H1 (cell line): ENCODE results near the gene GRID1. TPM values are rescaled to one million over a fixed set of nuclear protein-coding genes. Genes with fewer than 3 reads are reported as not detected.

Source experiments
- CTCF ChIA-PET: fragments of 300-600 bp; sonication (Branson Sonifier 250); formaldehyde crosslinking; loops from one replicate; lab custom pipeline; 2021; ENCODE audit not compliant: partially characterized antibody; lab: Charles Lee
- POLR2A ChIA-PET: fragments of 300-600 bp; sonication (Branson Sonifier 250); formaldehyde crosslinking; loops from one replicate; lab custom pipeline; 2021; ENCODE audit warnings: inconsistent platforms; ENCODE audit not compliant: partially characterized antibody; lab: Charles Lee
- DNase-seq, 2 experiments: peaks; one replicate each; pipeline versions ENCODE4 v3.0.0 to v3.0.0-alpha.2; 2010 to 2022; ENCODE audit warnings: low spot score in 2 of 2, low read depth in 1 of 2, mixed read lengths in 1 of 2
- FAIRE-seq: peaks from 2 replicates; lab custom pipeline; 2011; peaks lifted over from hg19 to GRCh38; lab: Jason Lieb, UNC
- H2AFZ ChIP-seq: 2 replicates; pipeline ENCODE4 v1.8.1; 2012; ENCODE audit warnings: low read length, inconsistent platforms
- H2AK5ac ChIP-seq: 2 replicates; pipeline ENCODE4 v1.6.1; 2013; ENCODE audit warnings: low read depth, low read length
- H2BK120ac ChIP-seq: replicated peaks from 2 replicates; pipeline ENCODE3; 2013; ENCODE audit warnings: low read depth, low read length, inconsistent platforms
- H2BK12ac ChIP-seq: 2 replicates; pipeline ENCODE4 v1.6.1; 2013; ENCODE audit warnings: low read depth, low read length
- H2BK15ac ChIP-seq: 2 replicates; pipeline ENCODE4 v1.6.1; 2013; ENCODE audit warnings: low read length
- H2BK20ac ChIP-seq: 2 replicates; pipeline ENCODE4 v1.6.1; 2013; ENCODE audit warnings: low read length
- H2BK5ac ChIP-seq: 2 replicates; pipeline ENCODE4 v1.6.1; 2013; ENCODE audit warnings: low read depth, low read length
- H3K14ac ChIP-seq: 2 replicates; pipeline ENCODE4 v1.6.1; 2013; ENCODE audit warnings: inconsistent platforms; ENCODE audit not compliant: insufficient read length
- H3K18ac ChIP-seq: 2 replicates; pipeline ENCODE4 v1.6.1; 2013; ENCODE audit warnings: low read length; ENCODE audit errors: extremely low read depth
- H3K23ac ChIP-seq: 2 replicates; pipeline ENCODE4 v1.6.1; 2013; ENCODE audit warnings: inconsistent platforms; ENCODE audit not compliant: insufficient read length
- H3K23me2 ChIP-seq: 2 replicates; pipeline ENCODE4 v1.6.1; 2013; ENCODE audit warnings: low read depth, low read length
- H3K27ac ChIP-seq: 2 replicates; pipeline ENCODE4 v1.6.1; 2011; ENCODE audit warnings: low read depth, low read length, inconsistent platforms
- H3K27me3 ChIP-seq, 4 experiments: replicated peaks in 1 of 4; 1 replicate in 1 of 4; 2 replicates in 3 of 4; pipeline versions ENCODE4 v1.6.1 to v1.8.1; 2011 to 2013; ENCODE audit warnings: low read length in 3 of 4, mild to moderate bottlenecking in 3 of 4, inconsistent platforms in 2 of 4, mixed read lengths in 2 of 4, moderate library complexity in 1 of 4; ENCODE audit not compliant: control insufficient read depth in 3 of 4, insufficient read depth in 3 of 4; ENCODE audit errors: extremely low read depth in 1 of 4
- H3K36me3 ChIP-seq, 4 experiments: 2 replicates each; pipeline versions ENCODE4 v1.6.1 to v1.8.1; 2011 to 2013; ENCODE audit warnings: mild to moderate bottlenecking in 4 of 4, low read length in 3 of 4, moderate library complexity in 2 of 4, control low read depth in 1 of 4, inconsistent platforms in 1 of 4; ENCODE audit not compliant: insufficient read depth in 4 of 4, control insufficient read depth in 2 of 4
- H3K4ac ChIP-seq: replicated peaks from 2 replicates; pipeline ENCODE3; 2013; ENCODE audit warnings: low read length, low read depth, mixed read lengths, inconsistent platforms; ENCODE audit not compliant: insufficient read length
- H3K4me1 ChIP-seq, 4 experiments: replicated peaks in 1 of 4; 1 replicate in 1 of 4; 2 replicates in 3 of 4; pipeline versions ENCODE4 v1.6.1 to v1.8.1; 2011 to 2013; ENCODE audit warnings: low read length in 3 of 4, inconsistent platforms in 2 of 4, mixed read lengths in 1 of 4; ENCODE audit not compliant: insufficient read depth in 4 of 4, control insufficient read depth in 3 of 4
- H3K4me2 ChIP-seq, 2 experiments: 2 replicates each; pipeline versions ENCODE4 v1.6.1 to v1.8.1; 2011 to 2013; ENCODE audit warnings: low read depth in 2 of 2, low read length in 2 of 2, control low read depth in 1 of 2, inconsistent platforms in 1 of 2, mild to moderate bottlenecking in 1 of 2; ENCODE audit not compliant: insufficient read depth in 1 of 2
- H3K4me3 ChIP-seq, 4 experiments: fragments of 200-600, 300-600 bp in 1 of 4; sonication (generic), shearing (Covaris generic), sonication (Bioruptor Twin) in 1 of 4; 2 replicates each; pipeline versions ENCODE4 v1.5.1 to v1.8.1; 2011 to 2016; ENCODE audit warnings: low read length in 4 of 4, low read depth in 3 of 4, control low read depth in 2 of 4, inconsistent platforms in 2 of 4, mild to moderate bottlenecking in 2 of 4, mixed read lengths in 1 of 4, moderate library complexity in 1 of 4; ENCODE audit not compliant: insufficient read depth in 2 of 4; ENCODE audit errors: extremely low read depth in 1 of 4
- H3K56ac ChIP-seq: replicated peaks from 2 replicates; pipeline ENCODE3; 2013; ENCODE audit warnings: low read depth, mild to moderate bottlenecking, mixed read lengths, low read length, inconsistent platforms; ENCODE audit not compliant: insufficient read length
- H3K79me1 ChIP-seq: 2 replicates; pipeline ENCODE4 v1.6.1; 2013; ENCODE audit warnings: low read depth, low read length, control low read depth
- H3K79me2 ChIP-seq, 2 experiments: 2 replicates each; pipeline versions ENCODE4 v1.6.1 to v1.8.1; 2012 to 2013; ENCODE audit warnings: low read length in 2 of 2, mild to moderate bottlenecking in 2 of 2, inconsistent platforms in 1 of 2; ENCODE audit not compliant: insufficient read depth in 2 of 2, control insufficient read depth in 1 of 2
- H3K9ac ChIP-seq, 4 experiments: replicated peaks in 1 of 4; 1 replicate in 1 of 4; 2 replicates in 3 of 4; pipeline versions ENCODE4 v1.6.1 to v1.8.1; 2011 to 2013; ENCODE audit warnings: low read depth in 3 of 4, low read length in 3 of 4, control low read depth in 2 of 4, mild to moderate bottlenecking in 2 of 4, moderate library complexity in 2 of 4, inconsistent platforms in 1 of 4; ENCODE audit errors: extremely low read depth in 1 of 4
- H3K9me3 ChIP-seq, 2 experiments: 2 replicates each; pipeline versions ENCODE4 v1.6.1 to v1.8.1; 2012 to 2013; ENCODE audit warnings: mild to moderate bottlenecking in 2 of 2, moderate library complexity in 2 of 2, control low read depth in 1 of 2, inconsistent platforms in 1 of 2, low read depth in 1 of 2, low read length in 1 of 2, mixed read lengths in 1 of 2; ENCODE audit not compliant: insufficient read depth in 2 of 2
- H4K20me1 ChIP-seq, 2 experiments: replicated peaks in 1 of 2; 2 replicates each; pipeline versions ENCODE3 to v1.8.1; 2011 to 2013; ENCODE audit warnings: inconsistent platforms in 2 of 2, low read length in 2 of 2, mild to moderate bottlenecking in 1 of 2; ENCODE audit not compliant: insufficient read depth in 2 of 2, control insufficient read depth in 1 of 2
- H4K5ac ChIP-seq: 2 replicates; pipeline ENCODE4 v1.6.1; 2013; ENCODE audit warnings: low read length, low read depth, mixed read lengths, inconsistent platforms; ENCODE audit not compliant: insufficient read length
- H4K8ac ChIP-seq: 2 replicates; pipeline ENCODE4 v1.8.0; 2013; ENCODE audit warnings: mild to moderate bottlenecking, moderate library complexity, low read length, inconsistent platforms; ENCODE audit not compliant: insufficient read depth; ENCODE audit errors: extremely low read depth
- H4K91ac ChIP-seq: replicated peaks from 2 replicates; pipeline ENCODE3; 2013; ENCODE audit warnings: low read length, mixed read lengths, inconsistent platforms; ENCODE audit not compliant: insufficient read length
- CBX8 ChIP-seq: fragments of 300-800, 300-1000 bp; sonication (generic); IDR thresholded peaks from 2 replicates; pipeline ENCODE4 v1.7.1; 2016; ENCODE audit warnings: low read depth, low read length, borderline replicate concordance
- CTCF ChIP-seq, 3 experiments: IDR thresholded peaks; 1 replicate in 2 of 3; 2 replicates in 1 of 3; pipeline versions ENCODE4 v1.5.1 to v1.6.1; 2011; ENCODE audit warnings: low read length in 3 of 3, mild to moderate bottlenecking in 3 of 3, inconsistent platforms in 2 of 3, low read depth in 1 of 3, moderate library complexity in 1 of 3; ENCODE audit not compliant: insufficient read depth in 1 of 3; ENCODE audit errors: control extremely low read depth in 1 of 3
- EP300 ChIP-seq, 2 experiments: IDR thresholded peaks; 1 replicate in 1 of 2; 2 replicates in 1 of 2; pipeline ENCODE4 v1.6.1; 2011 to 2012; ENCODE audit warnings: low read depth in 2 of 2, low read length in 2 of 2, mild to moderate bottlenecking in 2 of 2, borderline replicate concordance in 1 of 2, inconsistent platforms in 1 of 2, moderate library complexity in 1 of 2
- EZH2 ChIP-seq: fragments of 200-600 bp; sonication (generic); IDR thresholded peaks from 2 replicates; pipeline ENCODE4 v1.7.1; 2012; ENCODE audit warnings: low read depth, mild to moderate bottlenecking, moderate library complexity, low read length, inconsistent platforms; ENCODE audit not compliant: severe bottlenecking
- HDAC2 ChIP-seq, 2 experiments: fragments of 300-600 bp in 1 of 2; sonication (generic) in 1 of 2; IDR thresholded peaks; 2 replicates each; pipeline ENCODE4 v1.6.1; 2011 to 2012; ENCODE audit warnings: low read depth in 2 of 2, low read length in 2 of 2, mild to moderate bottlenecking in 2 of 2, moderate library complexity in 2 of 2, borderline replicate concordance in 1 of 2, inconsistent platforms in 1 of 2
- POLR2A ChIP-seq, 2 experiments: IDR thresholded peaks; 1 replicate in 1 of 2; 2 replicates in 1 of 2; pipeline ENCODE4 v1.6.1; 2011; ENCODE audit warnings: low read depth in 2 of 2, low read length in 2 of 2, mild to moderate bottlenecking in 2 of 2; ENCODE audit errors: control extremely low read depth in 1 of 2
- POLR2AphosphoS5 ChIP-seq: IDR thresholded peaks from 2 replicates; pipeline ENCODE4 v1.6.1; 2011; ENCODE audit warnings: low read depth, low read length
- RBBP5 ChIP-seq: IDR thresholded peaks from 2 replicates; pipeline ENCODE4 v1.7.1; 2012; ENCODE audit warnings: low read depth, mild to moderate bottlenecking, inconsistent platforms, low read length, moderate library complexity, borderline replicate concordance
- SAP30 ChIP-seq: fragments of 300-600 bp; sonication (generic); IDR thresholded peaks from 2 replicates; pipeline ENCODE4 v1.7.1; 2012; ENCODE audit warnings: low read length, moderate library complexity, mild to moderate bottlenecking, inconsistent platforms; ENCODE audit not compliant: insufficient read depth, insufficient replicate concordance
- TBP ChIP-seq: IDR thresholded peaks from 2 replicates; pipeline ENCODE4 v1.6.1; 2011; ENCODE audit warnings: low read depth, low read length, improper control_type of control experiment
- WGBS, 2 experiments: shearing (Covaris generic) in 1 of 2; methylation state at CpG; one replicate each; pipeline versions ENCODE4 v1.1.6 to v1.1.7; 2013 to 2015; ENCODE audit warnings: low lambda C conversion rate in 2 of 2, mixed read lengths in 2 of 2, inconsistent platforms in 1 of 2, low coverage in 1 of 2, missing lambda C conversion rate in 1 of 2; ENCODE audit not compliant: insufficient replicate concordance in 2 of 2, insufficient coverage in 1 of 2, insufficient read length in 1 of 2; ENCODE audit errors: extremely low coverage in 1 of 2, missing lambda C conversion rate in 1 of 2; 5-methylcytosine and 5-hydroxymethylcytosine counted together
- polyA plus RNA-seq, 7 experiments: library from polyadenylated mRNA; depleted of rRNA in 3 of 7; stranded (reverse) in 5 of 7; unstranded in 2 of 7; fragments of >200 nt in 5 of 7; fragments of 200-250 nt in 2 of 7; gene quantifications; 1 replicate in 5 of 7; 2 replicates in 1 of 7; 4 replicates in 1 of 7; pipeline versions ENCODE4 v1.2.1 to v1.2.3, GENCODE V29; 2011 to 2013; ENCODE audit warnings: missing spikeins in 2 of 7, mixed read lengths in 2 of 7
- total RNA-seq: library from RNA; stranded (reverse); fragmentation: NEBNext Ultra II Directional; extraction: Animal tissue kit (Norgen Biotek cat#: 25700); gene quantifications from 2 replicates; pipeline ENCODE4 v1.2.1, GENCODE V29; 2021

GRID1 gene
- total and polyA plus RNA-seq, 2 of the 8 experiments (the other 6 are each of a cell fraction or from before 2014, with no cell fraction given), result 0.22 to 0.30 TPM

- H3K36me3 ChIP-seq, result no peaks in the 10 kb centered on the region
- DNase-seq, result no peak
- no peaks in the 10 kb centered on the region for H3K4me1 ChIP-seq
- H4K8ac ChIP-seq, result no peak overlapping the region
- no peaks in the 10 kb centered on the region for H4K20me1 ChIP-seq
- no peak overlapping the region for H4K91ac ChIP-seq
- no peak overlapping the region for H2AFZ ChIP-seq
- H2BK20ac ChIP-seq, result no peak overlapping the region
- no peak overlapping the region for H3K14ac ChIP-seq
- no peaks in the 10 kb centered on the region for H3K27me3 ChIP-seq
- no peak overlapping the region for H3K4me3 ChIP-seq
- H3K9me3 ChIP-seq, result no peaks in the 10 kb centered on the region
- H2BK15ac ChIP-seq, result no peak overlapping the region
- H3K23me2 ChIP-seq, result no peaks in the 10 kb centered on the region
- no peak overlapping the region for H2BK12ac ChIP-seq
- no peak overlapping the region for H3K27ac ChIP-seq
- no peak overlapping the region for H3K23ac ChIP-seq
- H3K4me2 ChIP-seq, result no peak overlapping the region
- H3K4ac ChIP-seq, result peak overlapping the region; percentile 15
- H3K79me2 ChIP-seq, result no peaks in the 10 kb centered on the region
- POLR2A ChIA-PET, result interaction anchor here (0.8 kb wide), 1 partner anchor 1270 kb away, joined by 3 read pairs; no protein-coding TSS in a partner anchor
- no peak overlapping the region for H3K18ac ChIP-seq
- no peak overlapping the region for H2AK5ac ChIP-seq
- no peak overlapping the region for H3K9ac ChIP-seq
- no peak overlapping the region for H3K56ac ChIP-seq
- no peaks in the 10 kb centered on the region for H3K79me1 ChIP-seq
- WGBS, 2 experiments, result 75% methylated on average over 5 of the region's 5 CpGs; no CpG with 5 or more reads in 1 of the 2 experiments
- CTCF ChIA-PET, result interaction anchor here (0.8 to 1.2 kb wide), 5 partner anchors 9 to 188 kb away, joined by 3 to 6 read pairs (median 3); no protein-coding TSS in a partner anchor
- no peak for FAIRE-seq
- H2BK5ac ChIP-seq, result no peak overlapping the region
- no peak overlapping the region for H2BK120ac ChIP-seq
- H4K5ac ChIP-seq, result no peak overlapping the region
- TF ChIP-seq TBP, result no peak
- TF ChIP-seq EP300 (IDR thresholded peaks at IDR 0.05; ENCODE audit: borderline replicate concordance in 1 of 2, low read depth in 2 of 2, low read length in 2 of 2), result no peak
- TF ChIP-seq SAP30, result no peak
- no peak for TF ChIP-seq HDAC2 (IDR thresholded peaks at IDR 0.05; ENCODE audit: borderline replicate concordance in 1 of 2, low read depth in 2 of 2, low read length in 2 of 2)
- TF ChIP-seq CBX8, result no peak
- no peak for TF ChIP-seq POLR2AphosphoS5
- TF ChIP-seq EZH2, result no peak
- no peak for TF ChIP-seq POLR2A (IDR thresholded peaks at IDR 0.05; ENCODE audit: control extremely low read depth in 1 of 2, low read depth in 2 of 2, low read length in 2 of 2)
- no peak for TF ChIP-seq CTCF (IDR thresholded peaks at IDR 0.05; ENCODE audit: control extremely low read depth in 1 of 3, insufficient read depth in 1 of 3, low read depth in 1 of 3, low read length in 3 of 3)
- TF ChIP-seq RBBP5, result no peak
Observed at GRCh38 chr10:86215712-86216111, 150.9 kb downstream of the GRID1 start.
